T-cell (primary cell): ENCODE results near the gene TTC7B. TPM values are rescaled to one million over a fixed set of nuclear protein-coding genes. Genes with fewer than 3 reads are reported as not detected.

Experiments
- ATAC-seq, 4 experiments: fragments of 200-7000 bp in 3 of 4; fragments of 150-1000 bp in 1 of 4; cut with Tn5 transposase; replicated peaks in 1 of 4; 1 replicate in 3 of 4; 2 replicates in 1 of 4; pipeline ENCODE4 v1.10.0; 2021; ENCODE audit warnings: moderate library complexity in 3 of 4, mild to moderate bottlenecking in 2 of 4, moderate number of reproducible peaks in 1 of 4
- CTCF ChIA-PET, 2 donors: fragments of 300-600 bp; sonication (Branson Sonifier 250); formaldehyde crosslinking; loops; one replicate each; lab custom pipeline; 2022; ENCODE audit warnings: antibody characterized with exemption in 2 of 2; lab: Charles Lee
- POLR2A ChIA-PET, 2 donors: fragments of 300-600 bp; sonication (Branson Sonifier 250); formaldehyde crosslinking; loops; one replicate each; lab custom pipeline; 2022; ENCODE audit warnings: antibody characterized with exemption in 2 of 2; lab: Charles Lee
- DNase-seq, 35 experiments: peaks; one replicate each; pipeline versions ENCODE4 v3.0.0 to v3.0.0-alpha.2; 2013 to 2023
- H3K27ac ChIP-seq: one replicate; pipeline ENCODE4 v1.5.1; 2013; ENCODE audit warnings: low read length
- H3K27me3 ChIP-seq, 2 experiments: replicated peaks in 1 of 2; 1 replicate in 1 of 2; 2 replicates in 1 of 2; pipeline versions ENCODE4 v1.6.1 to v1.7.0; 2013; ENCODE audit warnings: low read length in 1 of 2, mixed read lengths in 1 of 2; ENCODE audit not compliant: control insufficient read depth in 2 of 2, insufficient read depth in 2 of 2; ENCODE audit errors: extremely low read depth in 1 of 2
- H3K36me3 ChIP-seq, 2 donors: 1 replicate in 1 of 2; 2 replicates in 1 of 2; pipeline versions ENCODE4 v1.6.1 to v1.7.0; 2013; ENCODE audit warnings: low read length in 1 of 2; ENCODE audit not compliant: control insufficient read depth in 2 of 2, insufficient read depth in 1 of 2; ENCODE audit errors: extremely low read depth in 1 of 2
- H3K4me1 ChIP-seq, 2 experiments: 1 replicate in 1 of 2; 2 replicates in 1 of 2; pipeline versions ENCODE4 v1.6.1 to v1.7.0; 2013; ENCODE audit warnings: low read length in 2 of 2, mixed read lengths in 1 of 2; ENCODE audit not compliant: insufficient read depth in 2 of 2, control insufficient read depth in 1 of 2; ENCODE audit errors: extremely low read depth in 1 of 2
- H3K4me3 ChIP-seq, 2 donors: 1 replicate in 1 of 2; 2 replicates in 1 of 2; pipeline versions ENCODE4 v1.5.1 to v1.7.0; 2013; ENCODE audit warnings: mild to moderate bottlenecking in 2 of 2, low read length in 1 of 2, moderate library complexity in 1 of 2; ENCODE audit not compliant: control insufficient read depth in 1 of 2; ENCODE audit errors: extremely low read depth in 1 of 2
- H3K9me3 ChIP-seq: 2 replicates; pipeline ENCODE4 v1.7.0; 2013
- H3K27ac Mint-ChIP-seq, 2 donors: one replicate each; pipeline ENCODE4 v1.8.0; 2020 to 2021; ENCODE audit warnings: mild to moderate bottlenecking in 2 of 2, mixed read lengths in 2 of 2
- H3K27me3 Mint-ChIP-seq, 2 donors: one replicate each; pipeline ENCODE4 v1.8.0; 2021 to 2022; ENCODE audit warnings: mixed read lengths in 2 of 2
- H3K36me3 Mint-ChIP-seq: one replicate; pipeline ENCODE4 v1.8.0; 2021; ENCODE audit warnings: mixed read lengths
- H3K4me1 Mint-ChIP-seq, 3 donors: one replicate each; pipeline ENCODE4 v1.8.0; 2020 to 2022; ENCODE audit warnings: mixed read lengths in 3 of 3, mild to moderate bottlenecking in 1 of 3
- H3K4me3 Mint-ChIP-seq, 3 donors: one replicate each; pipeline ENCODE4 v1.8.0; 2020 to 2022; ENCODE audit warnings: mild to moderate bottlenecking in 3 of 3, mixed read lengths in 3 of 3, moderate library complexity in 3 of 3
- H3K9me3 Mint-ChIP-seq, 3 donors: one replicate each; pipeline ENCODE4 v1.8.0; 2020 to 2022; ENCODE audit warnings: mixed read lengths in 3 of 3
- WGBS: methylation state at CpG from one replicate; pipeline ENCODE4 v1.1.5; 2013; ENCODE audit warnings: missing lambda C conversion rate; ENCODE audit not compliant: insufficient coverage; 5-methylcytosine and 5-hydroxymethylcytosine counted together
- total RNA-seq, 35 experiments: library from RNA in 6 of 35; stranded (reverse) in 6 of 35; fragments of 120-200 nt in 1 of 35; gene quantifications; one replicate each; pipeline versions ENCODE4 v1.2.1 to v1.2.4 and lab custom pipeline; 2013 to 2026

TTC7B gene
- total RNA-seq, 5 donors from 2014 or later (not counting 1 experiment from before 2014, with no cell fraction given), result 1.5 to 2.6 (median 1.7) TPM

DNA sequence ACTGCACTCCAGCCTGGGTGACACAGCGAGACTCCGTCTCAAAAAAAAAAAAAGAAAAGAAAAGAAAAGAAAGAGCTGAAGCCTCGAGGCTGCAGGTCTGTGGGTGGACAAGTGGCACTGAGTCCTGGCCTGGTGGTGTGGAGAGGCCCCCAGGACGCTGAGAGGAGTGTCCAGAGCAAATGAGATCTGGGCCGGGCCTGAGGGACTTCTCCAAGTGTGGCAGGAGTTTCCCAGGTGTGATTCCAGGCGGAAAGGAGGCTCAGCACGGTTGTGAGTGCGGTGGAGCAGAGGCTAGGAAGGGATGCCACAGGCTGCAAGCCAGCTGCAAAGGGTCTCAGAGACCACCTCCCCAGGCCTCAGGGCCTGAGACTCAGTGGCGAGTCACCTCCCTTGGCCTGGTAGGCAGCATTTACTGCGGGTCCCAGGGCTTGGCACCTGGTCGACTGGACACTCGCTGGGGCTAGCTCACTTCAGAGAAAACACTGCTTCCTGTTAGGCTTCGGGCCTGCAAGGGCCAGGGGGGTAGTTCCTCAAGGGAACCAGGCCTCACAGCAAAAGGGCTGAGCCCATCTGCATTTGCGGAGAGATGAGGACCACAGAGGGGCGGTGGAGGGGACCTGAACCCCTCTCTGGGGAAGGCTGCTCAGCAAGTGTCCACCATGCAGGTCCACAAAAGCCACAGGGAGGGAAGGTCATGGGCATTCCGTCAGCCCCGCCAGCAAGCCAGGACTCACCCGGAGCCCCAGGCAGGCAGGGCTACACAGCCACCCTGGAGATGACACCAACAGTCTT lies 11.7 kb downstream of the TTC7B start:
- Mint-ChIP-seq H3K9me3 (peaks cover 0 to 4% (median 0%) of the 10 kb centered on the region in 3 donors), H3K36me3 (no peaks in the 10 kb centered on the region)
- POLR2A ChIA-PET, result interaction anchor here in 1 of 2 donors (0.6 to 0.7 kb wide), 2 partner anchors 14 to 381 kb away, joined by 3 read pairs; no protein-coding TSS in a partner anchor

GRCh38 chr14:90803249-90803648 lies 13.0 kb downstream of the TTC7B start:
- ATAC-seq, result no peak
- Mint-ChIP-seq H3K4me1 (peaks cover 6 to 15% (median 10%) of the 10 kb centered on the region in 3 donors), H3K27ac (no peak overlapping the region), H3K27me3 (no peaks in the 10 kb centered on the region), H3K9me3 (peaks cover 0 to 4% (median 0%) of the 10 kb centered on the region in 3 donors), H3K4me3 (no peak overlapping the region), H3K36me3 (no peaks in the 10 kb centered on the region)
- Histone ChIP-seq H3K9me3 (no peaks in the 10 kb centered on the region), H3K36me3 (no peaks in the 10 kb centered on the region), H3K27ac (no peak overlapping the region), H3K27me3 (peaks cover 0 to 3% of the 10 kb centered on the region in 2 experiments), H3K4me3 (no peak overlapping the region), H3K4me1 (peaks cover 0 to 7% of the 10 kb centered on the region in 2 experiments)
- WGBS, result 94% methylated on average over 2 of the region's 2 CpGs
- CTCF ChIA-PET, result no interaction called here
- POLR2A ChIA-PET, result no interaction called here
- DNase-seq, result no peak

More for the DNA sequence above, 11.7 kb downstream of the TTC7B start:
- ATAC-seq (no peak), DNase-seq (no peak)
- Histone ChIP-seq H3K9me3 (no peaks in the 10 kb centered on the region), H3K4me3 (no peak overlapping the region), H3K4me1 (peaks cover 0 to 7% of the 10 kb centered on the region in 2 experiments), H3K36me3 (no peaks in the 10 kb centered on the region), H3K27ac (no peak overlapping the region), H3K27me3 (peaks cover 0 to 3% of the 10 kb centered on the region in 2 experiments)
- Mint-ChIP-seq H3K4me1 (peaks cover 6 to 15% (median 10%) of the 10 kb centered on the region in 3 donors), H3K27me3 (no peaks in the 10 kb centered on the region), H3K27ac (no peak overlapping the region), H3K4me3 (no peak overlapping the region)
- CTCF ChIA-PET, result no interaction called here
- 84% methylated on average over 16 of the region's 18 CpGs for WGBS

- H3K4me3 ChIP-seq, result no peak overlapping the region
- no peaks in the 10 kb centered on the region for H3K36me3 ChIP-seq
- no peaks in the 10 kb centered on the region for H3K27me3 Mint-ChIP-seq
- no peak overlapping the region for H3K27ac ChIP-seq
- peaks cover 6 to 15% (median 10%) of the 10 kb centered on the region in 3 donors for H3K4me1 Mint-ChIP-seq
- DNase-seq, result no peak
- H3K4me1 ChIP-seq, result peaks cover 0 to 7% of the 10 kb centered on the region in 2 experiments
- ATAC-seq, result no peak
- CTCF ChIA-PET, result no interaction called here
- WGBS, result 83% methylated on average over 5 of the region's 5 CpGs
- no peak overlapping the region for H3K27ac Mint-ChIP-seq
- H3K27me3 ChIP-seq, result no peaks in the 10 kb centered on the region
- H3K4me3 Mint-ChIP-seq, result no peak overlapping the region
- H3K36me3 Mint-ChIP-seq, result no peaks in the 10 kb centered on the region
- H3K9me3 Mint-ChIP-seq, result peaks cover 0 to 4% (median 0%) of the 10 kb centered on the region in 3 donors
- H3K9me3 ChIP-seq, result no peaks in the 10 kb centered on the region
- POLR2A ChIA-PET, result no interaction called here
Measured at GRCh38 chr14:90799420-90799819, 16.8 kb downstream of the TTC7B start.

GRCh38 chr14:90797919-90798318 lies 18.3 kb downstream of the TTC7B start:
- DNase-seq, result no peak
- H3K9me3 Mint-ChIP-seq, result peaks cover 0 to 4% (median 0%) of the 10 kb centered on the region in 3 donors
- H3K4me1 Mint-ChIP-seq, result peaks cover 6 to 15% (median 10%) of the 10 kb centered on the region in 3 donors
- ChIA-PET CTCF (no interaction called here), POLR2A (no interaction called here)
- WGBS, result 83% methylated on average over 12 of the region's 13 CpGs
- no peak for ATAC-seq
- Histone ChIP-seq H3K36me3 (no peaks in the 10 kb centered on the region), H3K4me3 (no peak overlapping the region), H3K4me1 (peaks cover 0 to 7% of the 10 kb centered on the region in 2 experiments), H3K27ac (no peak overlapping the region), H3K27me3 (no peaks in the 10 kb centered on the region), H3K9me3 (no peaks in the 10 kb centered on the region)
- no peak overlapping the region for H3K27ac Mint-ChIP-seq
- H3K4me3 Mint-ChIP-seq, result no peak overlapping the region
- no peaks in the 10 kb centered on the region for H3K36me3 Mint-ChIP-seq
- H3K27me3 Mint-ChIP-seq, result no peaks in the 10 kb centered on the region

DNA sequence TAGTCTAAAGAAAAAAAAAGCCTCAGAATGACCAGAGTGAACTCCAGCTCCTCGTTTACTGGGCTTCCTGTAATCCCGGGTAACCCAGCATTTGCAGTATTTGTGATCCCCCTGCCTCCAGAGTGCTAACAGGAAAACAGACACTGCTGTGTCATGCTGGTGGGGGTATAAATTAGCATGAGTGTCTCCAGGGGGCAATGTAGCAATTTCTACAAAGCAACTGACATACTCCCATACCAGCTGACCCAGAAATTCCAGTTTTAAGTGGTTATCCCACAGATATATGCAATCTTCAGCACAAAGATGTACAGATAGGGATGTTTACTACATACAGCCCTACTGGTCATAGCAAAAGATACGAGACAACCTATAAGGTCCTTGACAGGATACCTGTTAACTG lies 18.8 kb downstream of the TTC7B start:
- ChIA-PET POLR2A (no interaction called here), CTCF (no interaction called here)
- no peak for ATAC-seq
- DNase-seq, result no peak
- Histone ChIP-seq H3K4me1 (peaks cover 0 to 7% of the 10 kb centered on the region in 2 experiments), H3K4me3 (no peak overlapping the region), H3K36me3 (no peaks in the 10 kb centered on the region), H3K27me3 (no peaks in the 10 kb centered on the region), H3K27ac (no peak overlapping the region), H3K9me3 (no peaks in the 10 kb centered on the region)
- Mint-ChIP-seq H3K36me3 (no peaks in the 10 kb centered on the region), H3K27me3 (no peaks in the 10 kb centered on the region), H3K4me1 (peaks cover 6 to 15% (median 9%) of the 10 kb centered on the region in 3 donors), H3K4me3 (no peak overlapping the region), H3K27ac (no peak overlapping the region), H3K9me3 (peaks cover 0 to 4% (median 0%) of the 10 kb centered on the region in 3 donors)
- WGBS, result 100% methylated on average over 1 of the region's 3 CpGs

DNA sequence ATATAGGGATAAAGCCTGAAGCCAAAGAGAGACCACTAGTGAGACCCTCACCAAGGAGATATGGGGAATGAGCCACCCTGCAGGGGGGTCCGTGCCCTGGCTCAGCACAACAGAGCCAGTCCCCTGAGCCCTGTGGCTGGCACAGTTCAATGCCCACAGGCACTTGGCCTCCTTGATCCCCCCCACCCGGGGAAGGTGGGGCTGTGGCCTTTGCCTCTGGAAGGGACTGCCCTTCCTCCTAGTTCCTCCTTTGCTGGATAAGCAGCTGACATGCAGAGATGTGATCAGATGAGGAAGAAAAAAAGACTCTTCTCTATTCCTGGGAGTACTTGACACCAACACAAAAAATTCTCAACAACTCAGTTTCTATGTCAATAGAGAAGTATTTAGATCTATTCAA lies 19.9 kb downstream of the TTC7B start:
- no peak for ATAC-seq
- Histone ChIP-seq H3K4me3 (no peak overlapping the region), H3K4me1 (peaks cover 0 to 4% of the 10 kb centered on the region in 2 experiments), H3K27ac (no peak overlapping the region), H3K9me3 (no peaks in the 10 kb centered on the region), H3K36me3 (no peaks in the 10 kb centered on the region), H3K27me3 (no peaks in the 10 kb centered on the region)
- ChIA-PET POLR2A (no interaction called here), CTCF (no interaction called here)
- no peak overlapping the region for H3K4me3 Mint-ChIP-seq
- H3K9me3 Mint-ChIP-seq, result peaks cover 0 to 3% (median 0%) of the 10 kb centered on the region in 3 donors
- DNase-seq, result no peak
- H3K27ac Mint-ChIP-seq, result no peak overlapping the region
- peaks cover 4 to 11% (median 4%) of the 10 kb centered on the region in 3 donors for H3K4me1 Mint-ChIP-seq
- WGBS, result no CpG with 5 or more reads among the region's 2 CpGs
- no peaks in the 10 kb centered on the region for H3K36me3 Mint-ChIP-seq
- no peaks in the 10 kb centered on the region for H3K27me3 Mint-ChIP-seq
